ENCODE measurements around the gene CPT2.
"Not testable (repeated sequence)": the region's sequence is repeated elsewhere in the genome, so short reads cannot be mapped to it uniquely, and the experiment has no call there.

Gene CPT2

DNA sequence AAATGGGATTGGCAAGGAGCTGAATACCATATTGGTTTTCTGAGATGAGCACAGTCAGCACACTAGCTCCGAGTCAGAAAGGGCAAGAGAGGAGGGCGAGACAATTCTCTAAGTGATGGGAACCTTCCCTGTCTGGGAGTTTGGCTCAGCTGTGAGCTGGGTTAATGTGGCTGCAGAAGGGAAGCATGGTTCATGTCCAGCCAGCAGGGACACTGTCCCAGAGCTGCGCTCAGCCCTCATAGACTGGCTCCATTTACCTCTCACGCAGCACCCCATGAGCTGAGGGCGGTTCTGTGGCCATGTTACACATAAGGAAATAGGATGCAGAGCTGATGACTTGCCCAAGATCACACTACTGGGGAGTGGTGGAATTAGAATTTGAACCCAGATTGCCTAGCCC lies 15.7 kb upstream of the CPT2 start:
- DNase-seq (ENCODE audit: insufficient read length, low spot score) (no peak), FAIRE-seq (no peak)

DNA sequence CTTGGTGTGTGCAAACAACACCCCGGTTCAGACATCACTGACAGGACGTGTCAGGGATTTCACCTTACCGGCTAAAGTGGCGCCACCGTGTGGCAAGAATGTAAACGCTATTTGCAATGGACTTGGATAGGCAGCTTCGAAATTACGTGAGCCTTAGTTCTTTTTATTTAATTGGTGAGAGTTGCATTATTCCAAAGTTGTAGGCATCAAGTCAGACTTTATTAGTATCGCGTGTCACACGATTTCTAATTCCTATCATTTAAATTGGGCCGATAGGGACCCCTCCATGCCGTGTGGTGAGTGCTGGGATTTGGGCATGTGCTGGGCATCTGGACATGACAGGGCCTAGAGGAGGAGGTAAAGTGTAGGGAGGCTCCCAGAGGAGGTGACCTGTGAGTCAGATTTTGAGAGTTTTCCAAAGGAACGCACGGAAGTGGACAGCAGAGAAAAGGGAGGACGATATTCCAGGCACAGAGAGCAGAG lies 14.5 kb upstream of the CPT2 start:
- peak; percentile 64 for DNase-seq (ENCODE audit: insufficient read length, low spot score)
- peak; percentile 59 for FAIRE-seq

DNA sequence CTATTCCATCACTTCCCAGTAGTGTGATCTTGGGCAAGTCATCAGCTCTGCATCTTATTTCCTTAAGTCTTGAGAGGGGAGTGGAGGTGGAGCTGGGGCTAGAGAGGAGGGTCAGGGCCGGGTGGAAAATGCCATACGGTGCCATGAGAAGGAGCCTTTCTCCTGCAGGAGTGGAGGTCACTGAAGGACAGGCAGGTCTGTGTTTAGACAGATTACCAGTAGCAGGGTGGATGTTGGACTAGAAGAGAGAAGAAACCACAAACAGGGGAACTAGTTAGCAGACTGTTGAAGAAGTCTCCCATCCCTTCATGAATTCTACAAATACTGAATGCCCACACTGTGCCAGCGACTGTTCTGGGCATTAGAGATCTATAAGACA lies 13.9 kb upstream of the CPT2 start:
- no peak for DNase-seq (ENCODE audit: insufficient read length, low spot score)

DNA sequence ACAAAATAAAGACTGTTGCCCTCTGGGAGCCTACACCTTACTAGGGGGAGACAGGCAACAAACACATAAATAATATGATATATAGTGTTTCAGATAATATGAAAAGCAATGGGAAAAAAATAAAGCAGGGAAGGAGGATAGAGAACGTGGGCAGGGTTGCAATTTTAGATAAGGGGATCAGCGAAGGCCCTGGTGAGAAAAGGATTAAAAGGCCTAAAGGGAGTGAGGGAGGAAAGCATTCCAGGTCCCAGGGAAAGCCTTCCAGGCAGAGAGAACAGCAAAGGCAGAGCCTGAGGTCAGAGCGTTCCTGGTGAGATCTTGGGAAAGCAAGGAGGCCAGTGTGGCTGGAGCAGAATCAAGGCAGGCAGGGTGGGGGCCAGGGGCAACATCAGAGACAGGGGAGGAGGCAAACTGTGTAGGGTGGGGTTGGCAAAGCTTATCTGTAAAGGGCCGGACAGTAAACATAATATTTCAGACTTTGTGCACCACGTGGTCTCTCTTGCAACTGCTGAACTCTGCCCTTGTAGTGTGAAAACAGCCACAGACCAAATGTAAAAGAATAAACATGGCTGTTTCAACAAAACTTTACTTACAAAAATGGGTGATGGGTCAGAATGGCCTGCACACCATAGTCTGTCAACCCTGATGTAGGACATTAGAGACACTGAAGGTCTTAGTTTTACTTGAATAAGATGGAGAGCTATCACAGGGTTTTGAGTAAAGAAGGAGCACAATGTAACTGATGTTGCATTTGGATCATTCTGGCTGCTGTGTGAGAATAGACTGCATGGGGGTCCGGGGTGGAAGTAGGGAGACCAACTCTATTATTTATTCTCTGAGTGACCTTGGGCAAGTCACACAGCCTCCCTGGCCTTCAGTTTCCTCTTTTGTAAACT lies 13.3 kb upstream of the CPT2 start:
- FAIRE-seq, result no peak

More for the DNA sequence above, 13.9 kb upstream of the CPT2 start:
- FAIRE-seq, result no peak

DNA sequence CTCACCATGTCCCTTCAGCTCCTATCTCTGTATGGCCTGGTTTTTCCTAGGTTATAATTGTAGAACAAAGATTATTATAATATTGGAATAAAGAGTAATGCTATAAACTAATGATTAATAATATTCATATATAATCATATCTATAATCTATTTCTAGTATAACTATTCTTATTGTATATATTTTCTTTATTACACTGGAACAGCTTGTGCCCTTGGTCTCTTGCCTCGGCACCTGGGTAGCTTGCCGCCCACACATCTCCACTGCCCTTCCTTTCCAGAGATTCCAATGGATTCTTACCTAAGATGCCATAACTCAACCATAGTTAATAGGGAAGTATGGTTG lies 10.7 kb upstream of the CPT2 start:
- not testable (repeated sequence) for DNase-seq (ENCODE audit: insufficient read length, low spot score); FAIRE-seq

More for the DNA sequence above, 13.3 kb upstream of the CPT2 start:
- DNase-seq (ENCODE audit: insufficient read length, low spot score), result no peak

DNA sequence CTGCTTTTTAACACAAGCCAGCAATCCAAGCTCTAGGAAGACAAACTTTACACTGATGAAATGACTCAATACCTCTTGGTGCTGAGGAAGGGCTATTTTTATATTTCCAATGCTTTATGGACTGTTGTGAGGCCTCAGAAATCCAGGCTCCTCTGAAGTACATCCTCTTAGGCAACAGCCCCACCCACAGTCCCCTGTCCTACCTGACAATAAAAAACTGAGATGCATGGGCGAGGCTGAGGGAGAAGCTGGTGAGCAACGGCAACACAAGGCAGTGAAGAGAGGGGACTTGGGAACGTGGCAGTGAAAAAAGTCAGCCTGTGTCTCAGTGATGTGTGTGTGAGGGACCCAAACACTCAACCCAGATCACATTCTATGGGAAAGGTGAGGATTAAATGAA lies 10.1 kb upstream of the CPT2 start:
- DNase-seq (ENCODE audit: insufficient read length, low spot score), result no peak
- FAIRE-seq, result no peak

DNA sequence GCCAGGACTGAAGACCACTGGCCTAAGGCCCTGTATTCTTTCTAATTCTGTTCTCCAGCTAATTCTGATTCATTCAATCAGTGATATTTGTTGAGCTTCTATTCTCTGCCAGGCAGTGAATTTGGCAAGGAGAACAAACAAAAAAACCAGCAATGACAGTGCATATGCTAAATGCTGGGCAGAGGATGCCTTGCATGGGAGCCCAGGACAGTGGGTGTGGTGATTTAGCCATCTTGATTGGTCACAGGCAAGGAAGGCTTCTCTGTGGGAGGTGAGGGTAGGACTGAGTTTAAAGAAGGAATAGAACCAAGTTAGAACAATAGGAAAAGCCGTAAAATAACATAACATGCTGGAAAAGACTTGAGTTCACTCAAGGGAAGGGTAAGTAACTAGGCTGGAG lies 9.2 kb upstream of the CPT2 start:
- no peak for FAIRE-seq
- DNase-seq (ENCODE audit: insufficient read length, low spot score), result no peak

DNA sequence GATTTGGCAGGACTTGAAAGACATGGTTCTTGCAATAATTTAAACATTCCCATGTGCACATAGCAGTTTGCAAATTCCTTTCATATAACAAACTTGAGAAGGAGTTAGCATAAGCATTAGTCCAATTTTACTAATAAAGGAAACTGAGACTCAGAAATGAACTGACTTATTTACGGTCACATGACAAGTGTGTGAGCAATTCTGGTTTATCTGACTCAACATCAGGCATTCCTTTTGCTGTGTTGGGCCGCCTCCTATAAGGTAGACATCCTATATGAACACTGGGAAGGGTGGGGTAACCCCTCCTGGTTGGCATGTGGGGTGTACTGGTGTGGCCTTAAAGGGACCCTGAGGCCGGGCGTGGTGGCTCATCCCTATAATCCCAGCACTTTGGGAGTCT lies 8.5 kb upstream of the CPT2 start:
- DNase-seq (ENCODE audit: insufficient read length, low spot score) (no peak), FAIRE-seq (no peak)

DNA sequence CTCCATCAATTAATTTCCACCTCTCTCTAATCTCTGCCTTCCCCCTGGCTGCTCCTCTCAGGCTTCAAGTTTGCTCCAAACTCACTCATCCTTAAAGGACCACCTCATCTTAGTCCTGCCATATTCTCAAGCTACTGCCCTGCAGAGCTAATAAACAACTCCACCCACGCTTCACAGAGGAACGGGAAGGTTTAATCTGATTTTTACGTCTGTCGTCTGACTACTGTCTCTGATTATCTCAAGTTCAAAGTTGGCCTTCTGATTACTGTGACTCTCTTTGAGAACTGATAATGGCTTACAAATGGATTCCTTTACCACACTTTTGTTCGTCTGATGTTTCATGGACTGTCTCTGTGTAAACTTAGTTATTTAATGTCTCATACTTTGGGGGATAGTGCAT lies 7.6 kb upstream of the CPT2 start:
- no peak for FAIRE-seq
- DNase-seq (ENCODE audit: insufficient read length, low spot score), result no peak

DNA sequence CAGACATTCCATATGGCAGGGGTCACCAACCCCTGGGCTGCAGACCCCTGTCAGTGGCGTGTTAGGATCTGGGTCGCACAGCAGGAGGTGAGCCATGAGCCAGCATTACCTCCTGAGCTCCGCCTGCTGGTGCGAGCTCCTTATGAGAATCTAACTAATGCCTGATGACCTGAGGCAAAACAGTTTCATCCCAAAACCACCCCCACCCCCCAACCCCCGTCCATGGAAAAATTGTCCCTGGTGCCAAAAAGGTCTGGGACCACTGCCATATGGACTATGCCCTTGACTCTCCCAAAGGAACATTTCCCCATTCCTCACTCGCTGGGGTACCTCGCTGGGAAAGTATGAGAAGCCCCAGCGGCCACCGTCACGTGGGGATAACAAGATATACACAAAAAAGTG lies 6.4 kb upstream of the CPT2 start:
- no peak for FAIRE-seq
- no peak for DNase-seq (ENCODE audit: insufficient read length, low spot score)

DNA sequence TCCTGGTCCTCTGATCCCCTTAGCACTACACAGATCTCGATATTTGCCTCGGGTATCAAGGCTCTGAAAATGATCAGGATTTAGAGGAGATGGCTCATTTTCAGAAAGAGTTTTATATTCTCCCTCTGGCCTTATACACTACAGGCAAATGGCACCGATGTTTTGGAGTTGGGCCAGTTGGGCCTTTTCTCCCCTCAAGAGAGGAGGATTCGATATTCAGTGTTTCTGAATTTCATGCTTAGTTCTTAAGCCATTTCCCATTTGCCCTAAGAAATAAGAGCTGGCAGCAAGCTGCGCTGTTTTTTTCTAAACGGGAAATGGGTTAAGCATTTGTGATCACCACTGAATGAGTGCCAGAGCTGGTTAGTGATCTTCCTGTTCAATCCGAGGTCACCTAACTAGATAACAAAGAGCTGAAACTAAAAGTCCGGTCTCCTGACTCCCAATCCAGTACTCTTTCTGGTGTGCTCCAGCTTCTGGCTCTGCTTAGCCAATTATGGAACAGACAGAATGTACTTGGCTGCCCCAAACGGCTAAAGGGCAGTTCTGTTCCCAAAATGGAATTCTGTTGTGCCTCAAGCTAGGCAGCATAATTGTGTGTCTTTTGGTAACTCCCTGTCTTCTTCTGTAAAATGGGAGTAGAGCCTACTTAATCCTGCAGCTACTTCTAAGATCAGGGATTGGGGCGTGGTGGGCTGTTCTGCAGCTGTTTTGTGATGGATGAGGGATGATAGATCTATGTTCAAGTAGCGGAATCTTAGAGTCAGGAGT lies 1.2 kb upstream of the CPT2 start:
- no peak for FAIRE-seq
- DNase-seq (ENCODE audit: insufficient read length, low spot score), result no peak

DNA sequence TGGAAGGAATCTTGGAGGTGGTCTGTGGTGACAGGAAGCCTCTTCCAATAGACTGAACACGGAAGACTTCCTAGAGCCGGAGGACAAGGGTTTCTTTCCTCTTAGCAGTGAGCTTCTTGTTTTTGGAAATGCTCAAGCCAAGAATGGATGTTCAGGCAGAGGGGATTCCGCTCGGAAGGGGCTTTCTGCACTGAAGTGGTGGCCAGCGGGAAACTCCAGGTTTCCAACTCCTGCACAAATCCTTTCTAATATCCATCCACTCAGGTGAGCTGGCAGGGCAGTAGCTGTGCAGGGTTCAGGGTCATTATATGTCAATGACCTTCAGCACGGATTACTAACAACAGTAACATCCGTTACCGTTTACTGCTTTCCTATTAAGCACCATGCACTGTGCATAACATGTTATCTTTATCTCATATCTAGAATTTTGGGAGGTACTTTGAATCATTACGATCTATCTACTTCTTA lies 573 bp upstream of the CPT2 start:
- no peak for FAIRE-seq
- DNase-seq (ENCODE audit: insufficient read length, low spot score), result no peak

DNA sequence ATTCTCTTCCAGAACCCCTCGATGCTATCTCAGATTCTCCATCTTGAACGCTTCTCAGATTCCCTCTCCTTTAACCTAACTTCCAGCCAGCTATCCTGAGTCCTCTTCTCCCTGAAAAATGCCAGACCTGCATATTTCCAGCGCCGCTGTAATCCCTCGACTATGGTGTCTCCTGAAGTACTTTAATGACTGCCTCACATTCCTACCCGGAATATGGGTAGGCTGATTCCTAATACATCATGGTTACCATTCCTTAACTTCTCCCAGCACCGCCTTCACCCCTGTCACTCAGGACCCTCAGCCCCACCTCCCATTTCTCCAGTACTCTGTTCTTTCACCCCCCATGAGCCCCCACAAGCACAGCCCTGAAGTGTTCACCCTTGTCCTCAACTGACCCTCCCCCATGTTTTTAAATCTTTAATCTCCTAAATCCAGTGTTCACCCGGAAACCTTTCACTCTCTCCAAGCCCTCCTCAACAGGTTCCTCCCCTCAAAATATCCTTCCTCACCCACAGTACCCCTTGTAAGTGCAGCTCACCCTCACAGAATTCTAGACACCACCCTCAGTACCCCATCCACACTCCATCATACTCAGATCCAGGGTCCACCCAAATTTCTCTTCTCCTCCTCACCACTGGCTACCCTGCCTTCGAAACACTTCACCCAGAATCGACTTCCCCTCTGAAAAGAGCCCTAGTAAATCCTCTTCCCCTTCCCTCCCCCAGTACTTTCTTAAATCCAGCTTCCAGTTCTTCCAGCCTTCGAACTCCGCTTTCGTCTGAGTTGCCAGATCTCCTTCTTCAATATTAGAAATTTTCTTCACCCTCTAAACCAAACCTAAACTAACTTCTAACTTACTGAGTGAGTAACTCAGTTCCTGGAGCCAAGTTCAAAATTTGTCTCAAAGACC lies 922 bp downstream of the CPT2 start:
- no peak for FAIRE-seq
- peak; percentile 13 for DNase-seq (ENCODE audit: insufficient read length, low spot score)

DNA sequence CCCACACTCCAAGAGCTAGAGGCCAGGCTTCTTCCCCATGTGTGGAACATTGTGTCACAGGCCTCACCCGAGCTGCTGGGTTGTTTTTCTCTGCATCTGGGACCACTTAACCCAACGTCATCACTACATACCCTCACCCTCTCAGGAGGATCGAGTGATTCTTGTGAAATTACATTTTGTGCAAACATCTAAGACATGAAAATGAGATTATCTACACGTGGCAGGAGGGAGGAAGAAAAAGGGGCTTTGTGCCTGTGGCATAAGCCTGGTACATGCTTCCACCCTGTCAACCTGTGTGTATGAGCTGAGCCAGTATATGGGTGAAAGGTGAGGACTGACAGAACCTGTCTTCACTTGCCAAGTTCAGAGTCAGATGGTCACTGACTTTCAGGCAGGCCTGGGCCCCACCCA lies 1.6 kb downstream of the CPT2 start:
- DNase-seq (ENCODE audit: insufficient read length, low spot score), result no peak

DNA sequence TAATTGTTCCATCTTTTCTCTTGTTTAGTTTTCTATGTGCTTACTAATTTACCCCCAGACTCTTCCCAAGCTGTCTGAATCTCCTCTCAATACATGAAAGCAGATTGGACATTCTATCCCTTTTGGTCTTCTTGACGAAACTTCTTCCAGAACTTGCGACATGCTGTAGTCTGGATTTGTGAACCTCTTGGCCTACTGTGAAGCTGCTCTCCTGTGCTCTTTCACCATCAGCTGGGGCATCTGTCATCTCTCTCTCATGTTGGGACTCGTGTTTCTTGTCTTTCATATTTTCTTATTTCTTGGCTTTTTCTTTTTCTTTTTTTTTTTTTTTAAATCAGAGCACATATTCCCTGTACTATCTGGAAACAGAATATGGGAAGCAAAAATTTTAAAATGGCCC lies 6.8 kb downstream of the CPT2 start:
- FAIRE-seq (no peak), DNase-seq (ENCODE audit: insufficient read length, low spot score) (no peak)

More for the DNA sequence above, 1.6 kb downstream of the CPT2 start:
- FAIRE-seq, result no peak

DNA sequence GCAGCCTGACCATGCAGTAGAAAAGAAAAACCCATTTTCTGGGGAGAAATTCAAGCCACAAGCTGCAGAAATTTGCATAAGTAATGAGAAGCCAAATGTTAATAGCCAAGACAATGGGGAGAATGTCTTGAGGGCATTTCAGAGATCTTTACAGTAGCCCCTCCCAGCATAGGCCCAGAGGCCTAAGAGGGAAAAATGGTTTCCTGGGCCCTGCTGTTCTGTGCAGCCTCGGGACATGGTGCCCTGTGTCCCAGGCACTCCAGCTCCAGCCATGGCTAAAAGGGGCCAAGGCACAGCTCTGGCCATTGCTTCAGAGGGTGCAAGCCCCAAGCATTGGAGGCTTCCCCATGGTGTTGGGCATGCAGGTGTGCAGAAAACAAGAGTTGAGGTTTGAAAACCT lies 8.9 kb downstream of the CPT2 start:
- not testable (repeated sequence) for DNase-seq (ENCODE audit: insufficient read length, low spot score); FAIRE-seq

DNA sequence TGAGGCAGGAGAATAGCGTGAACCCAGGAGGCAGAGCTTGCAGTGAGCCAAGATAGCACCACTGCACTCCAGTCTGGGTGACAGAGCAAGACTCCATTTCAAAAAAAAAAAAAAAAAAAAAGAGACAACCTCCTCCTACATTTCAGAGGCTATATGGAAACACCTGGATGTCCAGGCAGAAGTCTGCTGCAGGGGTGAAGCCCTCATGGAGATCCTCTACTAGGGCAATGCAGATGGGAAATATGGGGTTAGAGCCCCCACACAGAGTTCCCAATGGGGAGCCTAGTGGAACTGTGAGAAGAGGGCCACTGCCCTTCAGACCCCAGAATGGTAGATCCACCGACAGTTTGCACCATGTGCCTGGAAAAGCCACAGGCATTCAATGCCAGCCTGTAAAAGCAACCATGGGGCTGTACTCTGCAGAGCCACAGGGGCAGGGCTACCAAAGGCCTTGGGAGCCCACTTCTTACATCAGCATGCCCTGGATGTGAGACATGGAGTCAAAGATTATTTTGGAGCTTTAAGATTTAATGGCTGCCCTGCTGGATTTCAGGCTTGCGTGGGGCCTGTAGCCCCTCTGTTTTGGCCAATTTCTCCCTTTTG lies 9.6 kb downstream of the CPT2 start:
- FAIRE-seq; DNase-seq (ENCODE audit: insufficient read length, low spot score): not testable (repeated sequence)

DNA sequence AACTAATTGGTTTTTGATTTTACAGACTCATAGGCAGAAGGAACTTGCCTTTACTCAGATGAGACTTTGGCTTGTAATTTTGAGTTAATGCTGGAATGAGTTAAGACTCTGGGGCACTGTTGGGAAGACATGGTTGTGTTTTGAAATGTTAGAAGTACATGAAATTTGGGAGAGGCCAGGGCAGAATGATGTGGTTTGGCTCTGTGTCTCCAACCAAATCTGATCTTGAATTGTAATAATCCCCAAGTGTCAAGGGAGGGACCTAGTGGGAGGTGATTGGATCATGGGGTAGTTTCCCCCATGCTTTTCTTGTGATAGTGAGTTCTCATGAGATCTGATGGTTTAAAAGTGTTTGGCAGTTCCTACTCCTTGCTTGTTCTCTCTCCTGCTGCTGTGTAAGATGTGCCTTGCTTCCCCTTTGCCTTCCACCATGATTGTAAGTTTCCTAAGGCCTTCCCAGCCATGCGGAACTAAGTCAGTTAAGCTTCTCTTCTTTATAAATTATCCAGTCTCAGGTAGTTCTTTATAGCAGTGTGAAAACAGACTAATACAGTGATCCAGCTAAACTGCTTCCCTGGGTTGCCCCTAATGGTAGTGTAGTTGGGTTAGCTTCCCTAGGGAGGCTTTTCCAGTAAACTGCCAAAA lies 10.2 kb downstream of the CPT2 start:
- FAIRE-seq (no peak), DNase-seq (ENCODE audit: insufficient read length, low spot score) (no peak)

DNA sequence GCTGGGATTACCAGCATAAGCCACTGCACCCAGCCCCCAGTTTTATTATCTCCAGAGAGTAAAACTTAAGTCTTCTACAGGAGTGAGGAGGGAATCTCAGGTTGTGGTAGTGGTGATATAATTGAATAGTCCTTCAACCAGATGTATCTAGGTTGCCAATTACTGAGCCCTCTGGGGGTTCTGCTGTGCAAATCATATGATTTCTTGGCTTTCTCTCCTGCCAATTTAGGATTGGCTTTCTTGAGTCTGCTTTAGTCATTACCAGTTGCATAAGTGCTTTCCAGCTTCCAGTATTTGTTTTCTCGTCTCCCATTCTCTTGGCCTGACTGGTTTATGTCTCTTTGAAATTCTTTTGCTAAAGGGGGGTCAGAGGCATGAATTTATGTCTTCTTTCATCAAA lies 11.1 kb downstream of the CPT2 start:
- DNase-seq (ENCODE audit: insufficient read length, low spot score) (no peak), FAIRE-seq (no peak)

DNA sequence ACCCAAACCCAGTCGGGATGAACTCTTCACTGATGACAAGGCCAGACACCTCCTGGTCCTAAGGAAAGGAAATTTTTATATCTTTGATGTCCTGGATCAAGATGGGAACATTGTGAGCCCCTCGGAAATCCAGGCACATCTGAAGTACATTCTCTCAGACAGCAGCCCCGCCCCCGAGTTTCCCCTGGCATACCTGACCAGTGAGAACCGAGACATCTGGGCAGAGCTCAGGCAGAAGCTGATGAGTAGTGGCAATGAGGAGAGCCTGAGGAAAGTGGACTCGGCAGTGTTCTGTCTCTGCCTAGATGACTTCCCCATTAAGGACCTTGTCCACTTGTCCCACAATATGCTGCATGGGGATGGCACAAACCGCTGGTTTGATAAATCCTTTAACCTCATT lies 13.7 kb downstream of the CPT2 start:
- FAIRE-seq (no peak), DNase-seq (ENCODE audit: insufficient read length, low spot score) (no peak)
